Measurements from ENCODE around the gene LPCAT3.
A peak's percentile ranks its signal among the peaks of the same experiment; 100 is the strongest.

LPCAT3 gene

GRCh38 chr12:6928703-6929407 lies 89.4 kb downstream of the LPCAT3 start (continued):
- TF ChIP-seq, protein P1, sequence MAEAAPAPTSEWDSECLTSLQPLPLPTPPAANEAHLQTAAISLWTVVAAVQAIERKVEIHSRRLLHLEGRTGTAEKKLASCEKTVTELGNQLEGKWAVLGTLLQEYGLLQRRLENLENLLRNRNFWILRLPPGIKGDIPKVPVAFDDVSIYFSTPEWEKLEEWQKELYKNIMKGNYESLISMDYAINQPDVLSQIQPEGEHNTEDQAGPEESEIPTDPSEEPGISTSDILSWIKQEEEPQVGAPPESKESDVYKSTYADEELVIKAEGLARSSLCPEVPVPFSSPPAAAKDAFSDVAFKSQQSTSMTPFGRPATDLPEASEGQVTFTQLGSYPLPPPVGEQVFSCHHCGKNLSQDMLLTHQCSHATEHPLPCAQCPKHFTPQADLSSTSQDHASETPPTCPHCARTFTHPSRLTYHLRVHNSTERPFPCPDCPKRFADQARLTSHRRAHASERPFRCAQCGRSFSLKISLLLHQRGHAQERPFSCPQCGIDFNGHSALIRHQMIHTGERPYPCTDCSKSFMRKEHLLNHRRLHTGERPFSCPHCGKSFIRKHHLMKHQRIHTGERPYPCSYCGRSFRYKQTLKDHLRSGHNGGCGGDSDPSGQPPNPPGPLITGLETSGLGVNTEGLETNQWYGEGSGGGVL (tag by site-specific recombination; IDR thresholded peaks at IDR 0.05), result peak; percentile 3; the same call in 1 of the 2 replicates
- no peak for TF ChIP-seq ZNF266 (tag by site-specific recombination; IDR thresholded peaks at IDR 0.05; ENCODE audit: low read depth)
- TF ChIP-seq ZNF792 (tag by site-specific recombination; IDR thresholded peaks at IDR 0.05), result no peak
- no peak; the same call in 1 of the 2 replicates for TF ChIP-seq KLF17 (tag by site-specific recombination; IDR thresholded peaks at IDR 0.05)
- TF ChIP-seq ZNF701 (tag by site-specific recombination; IDR thresholded peaks at IDR 0.05), result no peak
- no peak for TF ChIP-seq ZNF23 (tag by site-specific recombination; IDR thresholded peaks at IDR 0.05; ENCODE audit: borderline replicate concordance)
- TF ChIP-seq ZNF121 (tag by site-specific recombination; IDR thresholded peaks at IDR 0.05), result no peak
- TF ChIP-seq ZNF280C (tag by site-specific recombination; IDR thresholded peaks at IDR 0.05), result no peak
- TF ChIP-seq, protein P2, sequence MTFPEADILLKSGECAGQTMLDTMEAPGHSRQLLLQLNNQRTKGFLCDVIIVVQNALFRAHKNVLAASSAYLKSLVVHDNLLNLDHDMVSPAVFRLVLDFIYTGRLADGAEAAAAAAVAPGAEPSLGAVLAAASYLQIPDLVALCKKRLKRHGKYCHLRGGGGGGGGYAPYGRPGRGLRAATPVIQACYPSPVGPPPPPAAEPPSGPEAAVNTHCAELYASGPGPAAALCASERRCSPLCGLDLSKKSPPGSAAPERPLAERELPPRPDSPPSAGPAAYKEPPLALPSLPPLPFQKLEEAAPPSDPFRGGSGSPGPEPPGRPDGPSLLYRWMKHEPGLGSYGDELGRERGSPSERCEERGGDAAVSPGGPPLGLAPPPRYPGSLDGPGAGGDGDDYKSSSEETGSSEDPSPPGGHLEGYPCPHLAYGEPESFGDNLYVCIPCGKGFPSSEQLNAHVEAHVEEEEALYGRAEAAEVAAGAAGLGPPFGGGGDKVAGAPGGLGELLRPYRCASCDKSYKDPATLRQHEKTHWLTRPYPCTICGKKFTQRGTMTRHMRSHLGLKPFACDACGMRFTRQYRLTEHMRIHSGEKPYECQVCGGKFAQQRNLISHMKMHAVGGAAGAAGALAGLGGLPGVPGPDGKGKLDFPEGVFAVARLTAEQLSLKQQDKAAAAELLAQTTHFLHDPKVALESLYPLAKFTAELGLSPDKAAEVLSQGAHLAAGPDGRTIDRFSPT (tag by site-specific recombination; IDR thresholded peaks at IDR 0.05), result no peak
- no peak for TF ChIP-seq GFI1B (tag by site-specific recombination; IDR thresholded peaks at IDR 0.05)
- no peak for TF ChIP-seq FEZF1 (tag by site-specific recombination; IDR thresholded peaks at IDR 0.05)
- TF ChIP-seq ZNF354C (tag by site-specific recombination; IDR thresholded peaks at IDR 0.05; ENCODE audit: borderline replicate concordance, low read depth), result no peak
- no peak for TF ChIP-seq ZNF302 (tag by site-specific recombination; IDR thresholded peaks at IDR 0.05; ENCODE audit: low read depth)
- TF ChIP-seq ZNF140 (tag by site-specific recombination; IDR thresholded peaks at IDR 0.05), result no peak
- peak; percentile 81 for TF ChIP-seq ZNF366 (tag by site-specific recombination; conservative IDR thresholded peaks at IDR 0.05)
- TF ChIP-seq ZBTB48 (tag by site-specific recombination; IDR thresholded peaks at IDR 0.05), result no peak
- no peak for TF ChIP-seq ZNF37A (tag by site-specific recombination; IDR thresholded peaks at IDR 0.05)
- TF ChIP-seq ZNF785 (tag by site-specific recombination; IDR thresholded peaks at IDR 0.05), result no peak
- no peak for TF ChIP-seq ZNF560 (tag by site-specific recombination; IDR thresholded peaks at IDR 0.05; ENCODE audit: borderline replicate concordance)
- TF ChIP-seq, protein P3, sequence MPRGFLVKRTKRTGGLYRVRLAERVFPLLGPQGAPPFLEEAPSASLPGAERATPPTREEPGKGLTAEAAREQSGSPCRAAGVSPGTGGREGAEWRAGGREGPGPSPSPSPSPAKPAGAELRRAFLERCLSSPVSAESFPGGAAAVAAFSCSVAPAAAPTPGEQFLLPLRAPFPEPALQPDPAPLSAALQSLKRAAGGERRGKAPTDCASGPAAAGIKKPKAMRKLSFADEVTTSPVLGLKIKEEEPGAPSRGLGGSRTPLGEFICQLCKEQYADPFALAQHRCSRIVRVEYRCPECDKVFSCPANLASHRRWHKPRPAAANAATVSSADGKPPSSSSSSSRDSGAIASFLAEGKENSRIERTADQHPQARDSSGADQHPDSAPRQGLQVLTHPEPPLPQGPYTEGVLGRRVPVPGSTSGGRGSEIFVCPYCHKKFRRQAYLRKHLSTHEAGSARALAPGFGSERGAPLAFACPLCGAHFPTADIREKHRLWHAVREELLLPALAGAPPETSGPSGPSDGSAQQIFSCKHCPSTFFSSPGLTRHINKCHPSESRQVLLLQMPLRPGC (tag by site-specific recombination; IDR thresholded peaks at IDR 0.05), result no peak
- no peak for TF ChIP-seq ZNF239 (tag by site-specific recombination; IDR thresholded peaks at IDR 0.05)
- TF ChIP-seq ZNF48 (tag by site-specific recombination; IDR thresholded peaks at IDR 0.05), result no peak
- TF ChIP-seq ZNF146 (tag by site-specific recombination; IDR thresholded peaks at IDR 0.05), result no peak
- TF ChIP-seq TCF7L2 (IDR thresholded peaks at IDR 0.05; ENCODE audit: borderline replicate concordance, low read depth, low read length), result no peak
- no peak for TF ChIP-seq ZEB2 (tag by site-specific recombination; IDR thresholded peaks at IDR 0.05)
- TF ChIP-seq ZNF585B (tag by site-specific recombination; IDR thresholded peaks at IDR 0.05), result no peak
- no peak for TF ChIP-seq ZNF221 (tag by site-specific recombination; IDR thresholded peaks at IDR 0.05; ENCODE audit: borderline replicate concordance)
- TF ChIP-seq ZNF596 (tag by site-specific recombination; IDR thresholded peaks at IDR 0.05), result no peak
- no peak for TF ChIP-seq MEIS1 (CRISPR knock-in tag; IDR thresholded peaks at IDR 0.05; ENCODE audit: borderline replicate concordance)
- TF ChIP-seq ZNF704 (tag by site-specific recombination; IDR thresholded peaks at IDR 0.05), result no peak

Measured in HEK293 (cell line).